H1 (cell line): ENCODE data around the gene NOX5.

Experiments used
- BCL11A ChIP-seq, 2 experiments: IDR thresholded peaks; one replicate each; pipeline ENCODE4 v1.6.1; 2011; ENCODE audit warnings: low read depth in 2 of 2, low read length in 2 of 2, mild to moderate bottlenecking in 2 of 2
- CEBPB ChIP-seq: IDR thresholded peaks from 2 replicates; pipeline ENCODE4 v1.6.1; 2012; ENCODE audit warnings: low read depth, low read length
- CREB1 ChIP-seq: IDR thresholded peaks from 2 replicates; pipeline ENCODE4 v1.6.1; 2012; ENCODE audit warnings: inconsistent platforms
- CTCF ChIP-seq, 3 experiments: IDR thresholded peaks; 1 replicate in 2 of 3; 2 replicates in 1 of 3; pipeline versions ENCODE4 v1.5.1 to v1.6.1; 2011; ENCODE audit warnings: low read length in 3 of 3, mild to moderate bottlenecking in 3 of 3, inconsistent platforms in 2 of 3, low read depth in 1 of 3, moderate library complexity in 1 of 3; ENCODE audit not compliant: insufficient read depth in 1 of 3; ENCODE audit errors: control extremely low read depth in 1 of 3
- EZH2 ChIP-seq: fragments of 200-600 bp; sonication (generic); IDR thresholded peaks from 2 replicates; pipeline ENCODE4 v1.7.1; 2012; ENCODE audit warnings: low read depth, mild to moderate bottlenecking, moderate library complexity, low read length, inconsistent platforms; ENCODE audit not compliant: severe bottlenecking
- JUND ChIP-seq: IDR thresholded peaks from 2 replicates; pipeline ENCODE4 v1.6.1; 2011; ENCODE audit warnings: mild to moderate bottlenecking, improper control_type of control experiment, low read length
- POLR2AphosphoS5 ChIP-seq: IDR thresholded peaks from 2 replicates; pipeline ENCODE4 v1.6.1; 2011; ENCODE audit warnings: low read depth, low read length
- SP4 ChIP-seq: IDR thresholded peaks from 2 replicates; pipeline ENCODE4 v1.6.1; 2012; ENCODE audit warnings: low read length, inconsistent platforms
- TEAD4 ChIP-seq: IDR thresholded peaks from 2 replicates; pipeline ENCODE4 v1.6.1; 2012; ENCODE audit warnings: low read depth, low read length, inconsistent platforms, mixed read lengths
- USF2 ChIP-seq: IDR thresholded peaks from 2 replicates; pipeline ENCODE4 v1.6.1; 2011; ENCODE audit warnings: low read length, improper control_type of control experiment

GRCh38 chr15:69016021-69016595 lies 1.6 kb downstream of the NOX5 start:
- no peak for TF ChIP-seq EZH2
- no peak for TF ChIP-seq POLR2AphosphoS5
- TF ChIP-seq SP4 = no peak
- no peak for TF ChIP-seq USF2
- TF ChIP-seq CTCF (IDR thresholded peaks at IDR 0.05; ENCODE audit: control extremely low read depth in 1 of 3, insufficient read depth in 1 of 3, low read depth in 1 of 3, low read length in 3 of 3) = no peak
- TF ChIP-seq BCL11A (IDR thresholded peaks at IDR 0.05; ENCODE audit: low read depth in 2 of 2, low read length in 2 of 2) = no peak
- no peak for TF ChIP-seq CEBPB
- TF ChIP-seq CREB1 = no peak
- TF ChIP-seq TEAD4 = no peak
- TF ChIP-seq JUND = no peak
